HL-60 (cell line): Measurements from ENCODE around the gene ME1.
"Not testable (repeated sequence)": the region's sequence is repeated elsewhere in the genome, so short reads cannot be mapped to it uniquely, and the experiment has no call there.

Experiments
- DNase-seq, 2 experiments: peaks; one replicate each; pipeline ENCODE4 v3.0.0-alpha.2; 2010 to 2020; ENCODE audit warnings: low read depth in 1 of 2, low spot score in 1 of 2
- H3K27ac ChIP-seq: fragments of 250-450 bp; sonication (Bioruptor Pico); replicated peaks from 2 replicates; pipeline ENCODE4 v1.5.1; 2020; ENCODE audit warnings: mild to moderate bottlenecking, moderate library complexity
- H3K27me3 ChIP-seq: fragments of 250-450 bp; sonication (Bioruptor Pico); 2 replicates; pipeline ENCODE4 v1.5.1; 2021; ENCODE audit warnings: mild to moderate bottlenecking, moderate library complexity; ENCODE audit not compliant: insufficient read depth, poor library complexity, severe bottlenecking
- H3K4me3 ChIP-seq: replicated peaks from 2 replicates; pipeline ENCODE4 v1.5.1; 2011; ENCODE audit warnings: mild to moderate bottlenecking, control low read depth, low read length; ENCODE audit not compliant: insufficient read depth
- CTCF ChIP-seq: IDR thresholded peaks from one replicate; pipeline ENCODE4 v1.5.1; 2011; ENCODE audit warnings: low read length, control low read depth, inconsistent platforms; ENCODE audit not compliant: insufficient read depth
- GABPA ChIP-seq: IDR thresholded peaks from 2 replicates; pipeline ENCODE4 v1.6.1; 2012; ENCODE audit warnings: low read depth
- POLR2AphosphoS5 ChIP-seq: IDR thresholded peaks from 2 replicates; pipeline ENCODE4 v1.6.1; 2012; ENCODE audit warnings: low read depth
- SPI1 ChIP-seq: IDR thresholded peaks from 2 replicates; pipeline ENCODE4 v1.6.1; 2012; ENCODE audit warnings: low read depth, mild to moderate bottlenecking, borderline replicate concordance
- TF ChIP-seq, protein P1 (sequence below): IDR thresholded peaks from 2 replicates; pipeline ENCODE4 v1.6.1; 2012; ENCODE audit warnings: low read depth; ENCODE audit not compliant: insufficient replicate concordance

The ME1 gene

DNA sequence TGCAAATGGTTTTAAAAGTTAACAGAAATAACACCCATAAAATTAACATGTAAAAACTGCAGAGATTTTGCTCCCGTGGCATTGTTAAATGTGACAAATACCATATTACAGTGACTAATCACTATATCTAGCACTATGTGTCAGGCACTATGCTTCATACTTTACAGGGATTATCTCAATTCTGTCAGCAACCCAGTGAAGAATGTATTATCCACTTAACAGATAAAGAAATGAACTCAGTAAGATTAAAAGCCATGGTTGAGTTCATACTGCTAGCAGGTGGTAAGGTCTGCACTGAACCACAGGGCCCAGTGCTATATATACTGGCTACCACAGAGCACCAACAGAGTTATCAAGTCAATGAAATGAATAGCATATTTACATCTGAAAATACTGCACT, 172.3 kb downstream of the ME1 start:
- no peak overlapping the region for H3K27ac ChIP-seq
- H3K27me3 ChIP-seq, result no peaks in the 10 kb centered on the region
- H3K4me3 ChIP-seq, result no peak overlapping the region
- TF ChIP-seq SPI1 (no peak), CTCF (no peak), GABPA (no peak), POLR2AphosphoS5 (no peak)
- TF ChIP-seq, protein P1, sequence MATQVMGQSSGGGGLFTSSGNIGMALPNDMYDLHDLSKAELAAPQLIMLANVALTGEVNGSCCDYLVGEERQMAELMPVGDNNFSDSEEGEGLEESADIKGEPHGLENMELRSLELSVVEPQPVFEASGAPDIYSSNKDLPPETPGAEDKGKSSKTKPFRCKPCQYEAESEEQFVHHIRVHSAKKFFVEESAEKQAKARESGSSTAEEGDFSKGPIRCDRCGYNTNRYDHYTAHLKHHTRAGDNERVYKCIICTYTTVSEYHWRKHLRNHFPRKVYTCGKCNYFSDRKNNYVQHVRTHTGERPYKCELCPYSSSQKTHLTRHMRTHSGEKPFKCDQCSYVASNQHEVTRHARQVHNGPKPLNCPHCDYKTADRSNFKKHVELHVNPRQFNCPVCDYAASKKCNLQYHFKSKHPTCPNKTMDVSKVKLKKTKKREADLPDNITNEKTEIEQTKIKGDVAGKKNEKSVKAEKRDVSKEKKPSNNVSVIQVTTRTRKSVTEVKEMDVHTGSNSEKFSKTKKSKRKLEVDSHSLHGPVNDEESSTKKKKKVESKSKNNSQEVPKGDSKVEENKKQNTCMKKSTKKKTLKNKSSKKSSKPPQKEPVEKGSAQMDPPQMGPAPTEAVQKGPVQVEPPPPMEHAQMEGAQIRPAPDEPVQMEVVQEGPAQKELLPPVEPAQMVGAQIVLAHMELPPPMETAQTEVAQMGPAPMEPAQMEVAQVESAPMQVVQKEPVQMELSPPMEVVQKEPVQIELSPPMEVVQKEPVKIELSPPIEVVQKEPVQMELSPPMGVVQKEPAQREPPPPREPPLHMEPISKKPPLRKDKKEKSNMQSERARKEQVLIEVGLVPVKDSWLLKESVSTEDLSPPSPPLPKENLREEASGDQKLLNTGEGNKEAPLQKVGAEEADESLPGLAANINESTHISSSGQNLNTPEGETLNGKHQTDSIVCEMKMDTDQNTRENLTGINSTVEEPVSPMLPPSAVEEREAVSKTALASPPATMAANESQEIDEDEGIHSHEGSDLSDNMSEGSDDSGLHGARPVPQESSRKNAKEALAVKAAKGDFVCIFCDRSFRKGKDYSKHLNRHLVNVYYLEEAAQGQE, result no peak
- no peak for DNase-seq

GRCh38 chr6:83257791-83258190, 173.1 kb downstream of the ME1 start:
- no peak for DNase-seq
- Histone ChIP-seq H3K4me3 (no peak overlapping the region), H3K27ac (no peak overlapping the region), H3K27me3 (no peaks in the 10 kb centered on the region)
- TF ChIP-seq, protein P1, result no peak
- TF ChIP-seq CTCF, result no peak
- TF ChIP-seq POLR2AphosphoS5, result no peak
- TF ChIP-seq SPI1, result no peak
- no peak for TF ChIP-seq GABPA

- H3K27ac ChIP-seq, H3K27me3 ChIP-seq, H3K4me3 ChIP-seq, DNase-seq: not testable (repeated sequence)
These were observed 174.1 kb downstream of the ME1 start for GRCh38 chr6:83256719-83257118.

- no peak overlapping the region for H3K4me3 ChIP-seq
- H3K27ac ChIP-seq, result no peak overlapping the region
- TF ChIP-seq CTCF (no peak), GABPA (no peak), POLR2AphosphoS5 (no peak), SPI1 (no peak)
- TF ChIP-seq, protein P1, result no peak
- H3K27me3 ChIP-seq, result no peaks in the 10 kb centered on the region
- DNase-seq, result no peak
These were observed 178.1 kb downstream of the ME1 start for GRCh38 chr6:83252719-83253118.
